DND-41 (cell line): ENCODE data around the gene CTDP1.

Experiments used
- ATAC-seq: fragments of 200-7000 bp; cut with Tn5 transposase; 3 replicates; pipeline ENCODE4 v1.9.1; 2021; ENCODE audit warnings: low read depth; ENCODE audit not compliant: insufficient read depth
- DNase-seq: peaks from one replicate; pipeline ENCODE4 v3.0.0-alpha.2; 2020
- H2AFZ ChIP-seq: 2 replicates; pipeline ENCODE4 v1.6.0; 2012; ENCODE audit warnings: low read depth, low read length
- H3K27ac ChIP-seq: 2 replicates; pipeline ENCODE4 v1.5.1; 2012; ENCODE audit warnings: low read length, inconsistent platforms
- H3K27me3 ChIP-seq: fragments of 200-600 bp; sonication (generic); 2 replicates; pipeline ENCODE4 v1.6.0; 2012; ENCODE audit warnings: low read length, mild to moderate bottlenecking, inconsistent platforms; ENCODE audit not compliant: insufficient read depth, poor library complexity
- H3K36me3 ChIP-seq: 2 replicates; pipeline ENCODE4 v1.5.1; 2012; ENCODE audit warnings: low read length, inconsistent platforms; ENCODE audit not compliant: insufficient read depth
- H3K4me1 ChIP-seq: 2 replicates; pipeline ENCODE4 v1.5.1; 2012; ENCODE audit warnings: mild to moderate bottlenecking, low read length; ENCODE audit not compliant: insufficient read depth
- H3K4me2 ChIP-seq: 2 replicates; pipeline ENCODE4 v1.6.0; 2012; ENCODE audit warnings: mild to moderate bottlenecking, moderate library complexity, low read length, inconsistent platforms; ENCODE audit not compliant: insufficient read depth
- H3K4me3 ChIP-seq, 2 experiments: fragments of 200-600 bp in 1 of 2; shearing (Covaris generic) in 1 of 2; 2 replicates each; pipeline ENCODE4 v1.5.1; 2012 to 2016; ENCODE audit warnings: inconsistent platforms in 2 of 2, low read length in 2 of 2, mild to moderate bottlenecking in 2 of 2, low read depth in 1 of 2, moderate library complexity in 1 of 2
- H3K79me2 ChIP-seq: 2 replicates; pipeline ENCODE4 v1.6.0; 2012; ENCODE audit warnings: low read length, inconsistent platforms; ENCODE audit not compliant: insufficient read depth
- H3K9ac ChIP-seq: 2 replicates; pipeline ENCODE4 v1.6.0; 2012; ENCODE audit warnings: low read depth, mild to moderate bottlenecking, inconsistent platforms, low read length, moderate library complexity
- H3K9me3 ChIP-seq: 2 replicates; pipeline ENCODE4 v1.5.1; 2012; ENCODE audit warnings: low read length, moderate library complexity, mild to moderate bottlenecking, inconsistent platforms; ENCODE audit not compliant: insufficient read depth, severe bottlenecking
- H4K20me1 ChIP-seq: 2 replicates; pipeline ENCODE4 v1.6.0; 2012; ENCODE audit warnings: low read length; ENCODE audit not compliant: insufficient read depth
- EZH2 ChIP-seq: IDR thresholded peaks from 3 replicates; pipeline ENCODE4 v1.6.1; 2012; ENCODE audit warnings: borderline replicate concordance, low read depth, mild to moderate bottlenecking, moderate library complexity, low read length, inconsistent platforms; ENCODE audit not compliant: severe bottlenecking
- TF ChIP-seq, protein P1 (sequence below): IDR thresholded peaks from 2 replicates; pipeline ENCODE4 v1.5.1; 2012; ENCODE audit warnings: borderline replicate concordance, low read length, moderate library complexity, mild to moderate bottlenecking; ENCODE audit not compliant: poor library complexity, severe bottlenecking; ENCODE audit errors: extremely low read depth

Gene CTDP1

DNA sequence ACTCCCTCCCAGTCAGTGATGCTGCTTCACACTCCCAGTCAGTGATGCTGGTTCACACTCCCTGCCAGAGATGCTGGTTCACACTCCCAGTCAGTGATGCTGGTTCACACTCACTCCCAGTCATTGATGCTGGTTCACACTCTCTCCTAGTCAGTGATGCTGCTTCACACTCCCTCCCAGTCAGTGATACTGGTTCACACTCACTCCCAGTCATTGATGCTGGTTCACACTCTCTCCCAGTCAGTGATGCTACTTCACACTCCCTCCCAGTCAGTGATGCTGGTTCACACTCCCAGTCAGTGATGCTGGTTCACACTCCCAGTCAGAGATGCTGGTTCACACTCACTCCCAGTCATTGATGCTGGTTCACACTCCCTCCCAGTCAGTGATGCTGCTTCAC is 83.8 kb downstream of the CTDP1 start:
- Histone ChIP-seq H3K4me3 (no peak overlapping the region), H3K27ac (no peak overlapping the region), H3K36me3 (no peaks in the 10 kb centered on the region), H3K79me2 (no peaks in the 10 kb centered on the region), H3K27me3 (no peaks in the 10 kb centered on the region), H2AFZ (no peak overlapping the region), H3K9me3 (peaks cover 12% of the 10 kb centered on the region), H4K20me1 (no peaks in the 10 kb centered on the region), H3K9ac (no peak overlapping the region), H3K4me1 (peaks cover 16% of the 10 kb centered on the region), H3K4me2 (no peak overlapping the region)
- ATAC-seq (no peak), DNase-seq (no peak)
- no peak for TF ChIP-seq EZH2
- TF ChIP-seq, protein P1, sequence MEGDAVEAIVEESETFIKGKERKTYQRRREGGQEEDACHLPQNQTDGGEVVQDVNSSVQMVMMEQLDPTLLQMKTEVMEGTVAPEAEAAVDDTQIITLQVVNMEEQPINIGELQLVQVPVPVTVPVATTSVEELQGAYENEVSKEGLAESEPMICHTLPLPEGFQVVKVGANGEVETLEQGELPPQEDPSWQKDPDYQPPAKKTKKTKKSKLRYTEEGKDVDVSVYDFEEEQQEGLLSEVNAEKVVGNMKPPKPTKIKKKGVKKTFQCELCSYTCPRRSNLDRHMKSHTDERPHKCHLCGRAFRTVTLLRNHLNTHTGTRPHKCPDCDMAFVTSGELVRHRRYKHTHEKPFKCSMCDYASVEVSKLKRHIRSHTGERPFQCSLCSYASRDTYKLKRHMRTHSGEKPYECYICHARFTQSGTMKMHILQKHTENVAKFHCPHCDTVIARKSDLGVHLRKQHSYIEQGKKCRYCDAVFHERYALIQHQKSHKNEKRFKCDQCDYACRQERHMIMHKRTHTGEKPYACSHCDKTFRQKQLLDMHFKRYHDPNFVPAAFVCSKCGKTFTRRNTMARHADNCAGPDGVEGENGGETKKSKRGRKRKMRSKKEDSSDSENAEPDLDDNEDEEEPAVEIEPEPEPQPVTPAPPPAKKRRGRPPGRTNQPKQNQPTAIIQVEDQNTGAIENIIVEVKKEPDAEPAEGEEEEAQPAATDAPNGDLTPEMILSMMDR, result no peak

DNA sequence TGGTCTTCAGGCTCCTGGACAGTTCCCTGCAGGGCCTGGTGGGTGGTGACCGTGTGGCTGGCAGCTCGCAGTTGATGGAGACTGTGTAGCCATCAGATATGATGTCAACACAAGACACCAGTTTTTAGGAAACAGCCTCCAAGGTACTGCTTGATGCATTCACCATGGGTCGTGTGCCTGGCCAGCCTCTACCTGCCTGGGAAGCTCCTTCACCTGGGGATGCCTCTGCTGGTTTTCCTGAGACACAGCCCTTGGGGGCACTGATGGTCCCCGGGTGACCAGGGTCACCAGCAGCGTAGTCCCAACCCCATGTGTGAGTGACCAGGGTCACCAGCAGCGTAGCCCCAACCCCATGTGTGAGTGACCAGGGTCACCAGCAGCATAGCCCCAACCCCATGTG is 84.5 kb downstream of the CTDP1 start:
- no peaks in the 10 kb centered on the region for H3K79me2 ChIP-seq
- no peak overlapping the region for H3K9ac ChIP-seq
- no peak overlapping the region for H3K4me2 ChIP-seq
- no peaks in the 10 kb centered on the region for H4K20me1 ChIP-seq
- H2AFZ ChIP-seq, result no peak overlapping the region
- TF ChIP-seq, protein P1, result no peak
- TF ChIP-seq EZH2, result no peak
- H3K4me1 ChIP-seq, result peaks cover 16% of the 10 kb centered on the region
- H3K36me3 ChIP-seq, result no peaks in the 10 kb centered on the region
- DNase-seq (no peak), ATAC-seq (no peak)
- no peak overlapping the region for H3K27ac ChIP-seq
- no peak overlapping the region for H3K4me3 ChIP-seq
- peaks cover 7% of the 10 kb centered on the region for H3K9me3 ChIP-seq
- no peaks in the 10 kb centered on the region for H3K27me3 ChIP-seq

DNA sequence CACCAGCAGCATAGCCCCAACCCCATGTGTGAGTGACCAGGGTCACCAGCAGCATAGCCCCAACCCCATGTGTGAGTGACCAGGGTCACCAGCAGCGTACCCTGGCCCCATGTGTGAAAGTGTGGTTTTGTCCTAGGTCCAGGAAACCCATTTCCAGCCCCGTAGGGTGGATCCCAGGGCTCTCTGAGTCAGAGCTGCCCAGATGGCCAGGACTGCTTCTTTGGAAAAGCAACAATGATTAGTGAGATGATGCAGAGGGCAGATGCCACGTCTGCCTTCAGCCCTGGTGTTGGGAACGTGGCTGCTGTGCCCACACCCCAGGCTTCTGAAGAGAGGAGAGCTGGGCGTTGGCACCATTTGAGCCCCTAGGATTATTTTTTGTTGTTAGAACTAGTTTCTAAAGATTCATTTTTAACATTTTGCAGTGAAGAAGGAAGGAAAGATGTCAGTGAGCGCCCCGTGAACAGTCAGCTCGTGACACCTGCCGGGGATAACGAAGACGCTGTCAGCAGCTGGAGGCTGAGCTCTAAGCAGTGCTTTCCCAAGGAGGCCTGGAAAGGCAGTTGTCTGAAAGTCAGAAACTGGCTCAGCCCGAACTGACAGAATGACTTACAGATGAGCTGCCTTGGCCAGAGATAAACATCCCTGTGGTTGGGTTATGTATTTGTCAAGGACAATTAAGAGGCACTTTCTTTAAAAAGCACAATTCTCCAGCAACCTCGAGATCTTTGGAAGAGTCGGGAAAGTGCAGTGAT is 86.1 kb downstream of the CTDP1 start:
- H2AFZ ChIP-seq, result no peak overlapping the region
- no peak overlapping the region for H3K4me2 ChIP-seq
- no peak overlapping the region for H3K4me3 ChIP-seq
- no peaks in the 10 kb centered on the region for H4K20me1 ChIP-seq
- DNase-seq, result no peak
- H3K9ac ChIP-seq, result no peak overlapping the region
- H3K79me2 ChIP-seq, result no peaks in the 10 kb centered on the region
- H3K27ac ChIP-seq, result no peak overlapping the region
- ATAC-seq, result no peak
- H3K27me3 ChIP-seq, result no peaks in the 10 kb centered on the region
- no peaks in the 10 kb centered on the region for H3K36me3 ChIP-seq
- peaks cover 8% of the 10 kb centered on the region for H3K4me1 ChIP-seq
- peaks cover 3% of the 10 kb centered on the region for H3K9me3 ChIP-seq
- TF ChIP-seq EZH2, result no peak
- TF ChIP-seq, protein P1, result no peak
